ENCODE results near the gene TLR7. TPM values are rescaled to one million over a fixed set of nuclear protein-coding genes. Genes with fewer than 3 reads are reported as not detected.

Gene TLR7
- total RNA-seq, 1 experiment from 2014 or later, result not detected

GRCh38 chrX:12899506-12899905, 32.6 kb downstream of the TLR7 start:
- BruUV-seq (replicated peaks), result no TSS peak
- H3K27ac ChIP-seq (ENCODE audit: low read length), result no peak overlapping the region
- DNase-seq (ENCODE audit: low read depth, low spot score) (no peak), ATAC-seq (no peak)
- no peaks in the 10 kb centered on the region for H3K9me3 ChIP-seq (ENCODE audit: control insufficient read depth, insufficient read depth, low read depth, low read length)
- TF ChIP-seq REST (IDR thresholded peaks at IDR 0.05; ENCODE audit: insufficient read depth in 1 of 2, low read depth in 2 of 2, low read length in 1 of 2) (no peak), SIN3A (IDR thresholded peaks at IDR 0.05; ENCODE audit: borderline replicate concordance, insufficient read depth, low read depth, low read length) (no peak), POLR2AphosphoS5 (IDR thresholded peaks at IDR 0.05; ENCODE audit: low read depth, low read length) (no peak), TCF7L2 (IDR thresholded peaks at IDR 0.05; ENCODE audit: low read depth, low read length) (no peak), CTCF (IDR thresholded peaks at IDR 0.05) (no peak)
- H3K36me3 ChIP-seq (ENCODE audit: control insufficient read depth, insufficient read depth, low read length), result no peaks in the 10 kb centered on the region
- POLR2A ChIA-PET, result no interaction called here
- intact Hi-C loops (cut with micrococcal nuclease; ENCODE audit: unreplicated experiment) (no loop called here), in situ Hi-C loops (cut with HindIII; ENCODE audit: low pct_unique_long_range_greater_than_20kb, low sequenced_read_pairs) (no loop called here)
- H3K4me3 ChIP-seq (ENCODE audit: low read depth in 2 of 2, low read length in 2 of 2), result no peak overlapping the region
- no peaks in the 10 kb centered on the region for H3K4me1 ChIP-seq (ENCODE audit: control insufficient read depth, insufficient read depth, low read length)
- H3K27me3 ChIP-seq (ENCODE audit: control insufficient read depth, insufficient read depth, low read length), result no peaks in the 10 kb centered on the region
- CTCF ChIA-PET, result no interaction called here

GRCh38 chrX:12901486-12901885, 34.6 kb downstream of the TLR7 start:
- H3K36me3 ChIP-seq (ENCODE audit: control insufficient read depth, insufficient read depth, low read length), result no peaks in the 10 kb centered on the region
- TF ChIP-seq REST (IDR thresholded peaks at IDR 0.05; ENCODE audit: insufficient read depth in 1 of 2, low read depth in 2 of 2, low read length in 1 of 2), result no peak
- TF ChIP-seq SIN3A (IDR thresholded peaks at IDR 0.05; ENCODE audit: borderline replicate concordance, insufficient read depth, low read depth, low read length), result no peak
- TF ChIP-seq CTCF (IDR thresholded peaks at IDR 0.05), result peak; percentile 78
- ChIA-PET POLR2A (no interaction called here), CTCF (no interaction called here)
- DNase-seq (ENCODE audit: low read depth, low spot score) (no peak), ATAC-seq (peak; percentile 62; the same call in 1 of the 2 replicates)
- H3K27ac ChIP-seq (ENCODE audit: low read length), result no peak overlapping the region
- no peak overlapping the region for H3K4me3 ChIP-seq (ENCODE audit: low read depth in 2 of 2, low read length in 2 of 2)
- no peaks in the 10 kb centered on the region for H3K9me3 ChIP-seq (ENCODE audit: control insufficient read depth, insufficient read depth, low read depth, low read length)
- no TSS peak for BruUV-seq (replicated peaks)
- intact Hi-C loops (cut with micrococcal nuclease; ENCODE audit: unreplicated experiment) (loop anchor here (5.0 kb wide), 1 partner anchor 89 kb away; no protein-coding TSS in a partner anchor), in situ Hi-C loops (cut with HindIII; ENCODE audit: low pct_unique_long_range_greater_than_20kb, low sequenced_read_pairs) (no loop called here)
- no peaks in the 10 kb centered on the region for H3K27me3 ChIP-seq (ENCODE audit: control insufficient read depth, insufficient read depth, low read length)
- H3K4me1 ChIP-seq (ENCODE audit: control insufficient read depth, insufficient read depth, low read length), result no peaks in the 10 kb centered on the region
